Immature natural killer cell (primary cell): ENCODE measurements around the gene CFAP97D1. TPM values are rescaled to one million over a fixed set of nuclear protein-coding genes. Genes with fewer than 3 reads are reported as not detected.
A peak's percentile ranks its signal among the peaks of the same experiment; 100 is the strongest.

Source experiments
- DNase-seq, 3 donors: peaks; one replicate each; pipeline ENCODE4 v3.0.0; 2022; ENCODE audit warnings: mixed read lengths in 1 of 3
- H3K27ac Mint-ChIP-seq, 6 donors: one replicate each; pipeline ENCODE4 v1.8.0; 2020; ENCODE audit warnings: mixed read lengths in 6 of 6, mild to moderate bottlenecking in 5 of 6, inconsistent platforms in 4 of 6, moderate library complexity in 3 of 6
- H3K27me3 Mint-ChIP-seq, 3 donors: one replicate each; pipeline ENCODE4 v1.8.0; 2020 to 2021; ENCODE audit warnings: low read depth in 3 of 3, mild to moderate bottlenecking in 3 of 3, mixed read lengths in 3 of 3, moderate library complexity in 3 of 3, inconsistent platforms in 1 of 3
- H3K36me3 Mint-ChIP-seq, 3 donors: one replicate each; pipeline ENCODE4 v1.8.0; 2020; ENCODE audit warnings: mixed read lengths in 3 of 3, inconsistent platforms in 2 of 3, mild to moderate bottlenecking in 2 of 3
- H3K4me1 Mint-ChIP-seq, 2 donors: one replicate each; pipeline ENCODE4 v1.8.0; 2020; ENCODE audit warnings: inconsistent platforms in 2 of 2, mild to moderate bottlenecking in 2 of 2, mixed read lengths in 2 of 2, moderate library complexity in 1 of 2
- H3K4me3 Mint-ChIP-seq, 5 donors: one replicate each; pipeline ENCODE4 v1.8.0; 2020; ENCODE audit warnings: mild to moderate bottlenecking in 5 of 5, mixed read lengths in 5 of 5, inconsistent platforms in 3 of 5, moderate library complexity in 3 of 5
- H3K9me3 Mint-ChIP-seq, 6 donors: one replicate each; pipeline ENCODE4 v1.8.0; 2020; ENCODE audit warnings: mild to moderate bottlenecking in 6 of 6, mixed read lengths in 6 of 6, inconsistent platforms in 4 of 6, moderate library complexity in 3 of 6
- polyA plus RNA-seq, 3 donors: library from polyadenylated mRNA; unstranded; fragments of 300-500 nt; fragmentation: Illumina TruSeq; gene quantifications; one replicate each; pipeline ENCODE4 v1.2.3, GENCODE V29; 2021

Gene CFAP97D1
- polyA plus RNA-seq = not detected

DNA sequence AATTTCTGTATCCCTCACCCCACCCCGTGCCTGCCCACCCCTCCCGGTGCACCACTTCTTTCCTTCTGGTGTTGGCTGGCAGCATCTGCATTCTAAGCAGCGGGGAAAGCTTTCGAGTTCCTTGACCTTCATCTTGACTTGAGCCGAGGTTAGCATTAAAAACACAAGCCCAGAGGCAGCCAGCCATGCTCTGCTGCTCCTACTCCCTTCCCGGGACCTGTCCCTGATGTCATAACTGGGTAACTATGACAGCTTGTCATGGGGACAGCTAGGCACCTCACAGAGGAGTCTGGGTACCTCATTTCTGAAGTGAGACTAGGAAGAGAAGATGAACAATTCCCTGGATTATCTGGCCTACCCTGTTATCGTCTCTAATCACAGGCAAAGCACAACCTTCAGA lies at the start of gene CFAP97D1:
CFAP97D1 (plus strand) TSS at position 301 of the 400 bp plus-strand sequence; CDS start at position 329, 28 bp downstream.
- Mint-ChIP-seq H3K27ac (peak within 1 kb of the TSS in 2 of 6 donors; percentile 39 to 40), H3K27me3 (peaks cover 4 to 15% (median 13%) of the 10 kb centered on the region in 3 donors), H3K4me3 (peak within 1 kb of the TSS; percentile 69 to 80 (median 74)), H3K9me3 (no peaks in the 10 kb centered on the region), H3K4me1 (peaks cover 7 to 15% of the 10 kb centered on the region in 2 donors), H3K36me3 (no peaks in the 10 kb centered on the region)
- no peak for DNase-seq

DNA sequence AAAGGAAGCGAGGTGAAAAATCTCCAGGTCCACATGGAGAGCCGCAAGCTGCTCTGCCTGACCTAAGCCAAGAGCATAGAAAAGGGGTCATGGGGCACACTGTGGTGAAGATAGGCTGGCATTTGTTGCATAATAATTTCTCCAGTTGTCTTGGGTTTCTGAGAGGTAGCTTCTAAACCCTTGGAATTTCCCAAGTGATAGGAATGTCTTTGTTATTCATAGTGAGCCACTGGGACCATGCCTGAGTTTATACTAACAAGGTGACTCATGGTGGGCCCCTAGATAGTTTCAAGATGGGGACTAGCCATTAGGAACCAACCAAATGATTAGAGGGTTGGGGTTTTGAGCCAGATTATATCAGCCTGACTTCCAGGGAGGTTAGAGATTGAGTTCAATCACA lies 47.3 kb upstream of the CFAP97D1 start:
- Mint-ChIP-seq H3K27ac (no peak overlapping the region), H3K36me3 (no peaks in the 10 kb centered on the region), H3K4me1 (no peaks in the 10 kb centered on the region), H3K4me3 (no peak overlapping the region), H3K9me3 (peaks cover 0 to 2% (median 0%) of the 10 kb centered on the region in 6 donors), H3K27me3 (peaks cover 0 to 10% (median 7%) of the 10 kb centered on the region in 3 donors)
- no peak for DNase-seq

DNA sequence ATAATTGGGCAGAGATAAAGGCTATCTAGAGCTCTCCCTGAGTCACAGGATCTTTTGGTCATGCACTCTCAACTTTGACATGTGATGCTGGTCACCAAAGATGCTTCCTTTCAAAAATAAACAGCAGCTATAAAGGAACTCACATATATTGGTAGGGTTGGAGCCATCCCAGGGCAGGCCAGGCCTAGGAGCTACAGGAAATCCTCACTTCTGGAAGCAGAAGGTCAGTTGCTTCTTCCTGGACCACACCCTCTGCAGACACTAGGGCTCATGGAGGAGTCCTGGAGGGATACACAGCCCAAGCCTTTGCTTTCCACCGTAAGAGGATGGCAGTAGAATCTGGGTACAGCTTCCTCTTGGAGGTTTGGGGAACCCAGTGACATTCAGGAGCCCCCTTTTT lies 46.3 kb upstream of the CFAP97D1 start:
- H3K4me1 Mint-ChIP-seq = no peaks in the 10 kb centered on the region
- H3K4me3 Mint-ChIP-seq = no peak overlapping the region
- peaks cover 0 to 2% (median 0%) of the 10 kb centered on the region in 6 donors for H3K9me3 Mint-ChIP-seq
- no peak overlapping the region for H3K27ac Mint-ChIP-seq
- peaks cover 4 to 10% (median 7%) of the 10 kb centered on the region in 3 donors for H3K27me3 Mint-ChIP-seq
- H3K36me3 Mint-ChIP-seq = no peaks in the 10 kb centered on the region
- no peak for DNase-seq

DNA sequence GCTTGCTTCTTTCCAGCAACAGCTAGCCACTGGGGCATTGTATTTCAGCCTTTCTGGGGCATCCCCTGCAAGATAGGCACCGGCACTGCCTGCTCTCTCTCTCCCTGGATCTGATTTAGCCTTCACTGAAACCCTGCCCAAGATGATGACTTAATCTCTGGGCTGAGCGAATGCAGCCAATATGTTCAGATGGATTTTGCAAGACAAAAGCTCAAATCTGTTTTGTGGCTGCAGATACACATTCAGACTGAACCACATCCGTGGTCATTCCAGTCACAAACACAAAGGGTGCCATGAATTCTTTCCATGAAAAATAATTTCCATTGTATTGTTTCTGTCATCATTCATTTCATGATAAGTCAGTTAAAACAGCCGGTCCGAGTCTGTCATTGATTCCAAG lies 45.9 kb upstream of the CFAP97D1 start:
- H3K9me3 Mint-ChIP-seq = peaks cover 0 to 2% (median 0%) of the 10 kb centered on the region in 6 donors
- no peak overlapping the region for H3K27ac Mint-ChIP-seq
- no peak overlapping the region for H3K4me3 Mint-ChIP-seq
- H3K36me3 Mint-ChIP-seq = no peaks in the 10 kb centered on the region
- DNase-seq = no peak
- H3K27me3 Mint-ChIP-seq = peaks cover 4 to 10% (median 9%) of the 10 kb centered on the region in 3 donors
- no peaks in the 10 kb centered on the region for H3K4me1 Mint-ChIP-seq

DNA sequence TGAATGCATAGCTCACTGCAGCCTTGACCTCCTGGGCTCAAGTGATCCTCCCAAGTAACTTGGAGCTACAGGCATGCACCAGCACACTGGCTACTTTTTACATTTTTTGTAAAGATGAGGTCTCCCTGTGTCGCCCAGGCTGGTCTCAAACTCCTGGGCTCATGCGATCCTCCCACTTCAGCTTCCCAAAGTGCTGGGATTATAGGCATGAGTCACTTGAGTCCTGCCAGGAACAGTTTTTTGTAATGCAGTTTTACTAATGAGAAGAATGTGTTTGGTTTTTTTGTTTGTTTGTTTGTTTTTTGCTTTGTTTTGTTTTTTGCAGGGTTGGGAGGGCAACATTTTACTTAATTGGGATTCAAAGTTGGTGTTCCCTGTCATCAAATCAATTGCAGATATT lies 43.8 kb upstream of the CFAP97D1 start:
- H3K4me3 Mint-ChIP-seq = no peak overlapping the region
- no peak for DNase-seq
- H3K36me3 Mint-ChIP-seq = no peaks in the 10 kb centered on the region
- H3K27ac Mint-ChIP-seq = no peak overlapping the region
- peaks cover 4 to 8% (median 5%) of the 10 kb centered on the region in 3 donors for H3K27me3 Mint-ChIP-seq
- H3K9me3 Mint-ChIP-seq = peaks cover 0 to 2% (median 0%) of the 10 kb centered on the region in 6 donors
- no peaks in the 10 kb centered on the region for H3K4me1 Mint-ChIP-seq

DNA sequence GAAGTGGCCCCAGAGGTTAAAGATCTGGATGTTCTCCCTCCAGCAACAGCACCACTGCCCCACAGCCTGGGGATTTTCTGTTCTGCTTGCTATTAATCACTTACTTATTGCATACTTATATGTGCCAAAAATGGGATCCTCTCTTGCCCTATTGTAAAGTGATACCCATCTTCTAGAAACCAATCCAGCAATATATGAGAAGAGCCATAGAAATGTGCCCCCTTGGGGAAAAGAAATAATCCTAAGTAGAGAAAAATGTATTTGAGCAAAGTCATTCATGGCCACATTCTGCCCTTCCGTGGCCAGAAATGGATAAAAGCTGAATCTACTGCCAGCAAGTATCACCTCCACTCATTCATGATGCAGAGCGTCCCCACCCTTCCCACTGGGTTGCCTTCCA lies 42.5 kb upstream of the CFAP97D1 start:
- no peaks in the 10 kb centered on the region for H3K4me1 Mint-ChIP-seq
- no peak overlapping the region for H3K27ac Mint-ChIP-seq
- H3K4me3 Mint-ChIP-seq = no peak overlapping the region
- no peak for DNase-seq
- peaks cover 3 to 8% (median 4%) of the 10 kb centered on the region in 3 donors for H3K27me3 Mint-ChIP-seq
- H3K36me3 Mint-ChIP-seq = no peaks in the 10 kb centered on the region
- H3K9me3 Mint-ChIP-seq = peaks cover 0 to under 1% (median 0%) of the 10 kb centered on the region in 6 donors

DNA sequence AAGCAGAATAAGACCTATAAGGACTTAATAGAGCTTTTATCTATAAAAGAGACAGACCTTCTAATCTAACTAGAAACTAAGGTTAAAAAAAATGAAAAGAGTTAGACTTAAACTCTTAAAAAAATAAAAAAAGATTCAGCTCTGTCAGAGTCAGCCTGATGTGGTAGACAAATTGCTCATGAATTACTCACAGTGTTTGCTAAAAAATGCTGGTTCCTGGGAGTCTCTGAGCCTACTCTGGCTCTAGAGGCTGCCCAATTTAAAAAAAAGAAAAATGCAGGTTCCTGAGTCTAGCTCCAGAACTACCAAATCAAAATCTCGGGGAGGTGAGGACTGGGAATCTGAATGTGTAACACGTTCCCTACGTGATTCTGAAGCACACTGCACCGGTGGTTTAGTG lies 39.7 kb upstream of the CFAP97D1 start:
- Mint-ChIP-seq H3K4me1 (no peaks in the 10 kb centered on the region), H3K36me3 (no peaks in the 10 kb centered on the region), H3K27ac (no peak overlapping the region), H3K9me3 (no peaks in the 10 kb centered on the region), H3K4me3 (no peak overlapping the region), H3K27me3 (peaks cover 7 to 14% (median 13%) of the 10 kb centered on the region in 3 donors)
- DNase-seq = no peak

DNA sequence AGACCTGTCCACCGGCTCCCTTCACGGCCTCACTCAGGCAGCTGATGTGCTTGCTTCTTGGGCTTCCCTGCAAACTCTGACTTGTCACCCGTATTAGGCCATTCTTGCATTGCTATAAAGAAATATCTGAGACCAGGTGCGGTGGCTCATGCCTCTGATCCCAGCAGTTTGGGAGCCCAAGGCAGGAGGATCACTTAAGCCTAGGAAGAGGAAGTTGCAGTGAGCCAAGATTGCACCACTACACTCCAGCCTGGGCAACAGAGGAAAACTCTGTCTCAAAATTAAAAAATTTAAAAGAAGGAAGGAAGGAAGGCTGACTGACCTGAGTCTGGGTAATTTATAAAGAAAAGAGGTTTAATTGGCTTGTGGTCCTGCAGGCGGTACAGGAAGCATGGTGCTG lies 38.6 kb upstream of the CFAP97D1 start:
- no peak overlapping the region for H3K27ac Mint-ChIP-seq
- no peaks in the 10 kb centered on the region for H3K9me3 Mint-ChIP-seq
- no peak for DNase-seq
- no peaks in the 10 kb centered on the region for H3K4me1 Mint-ChIP-seq
- H3K36me3 Mint-ChIP-seq = no peaks in the 10 kb centered on the region
- H3K4me3 Mint-ChIP-seq = no peak overlapping the region
- H3K27me3 Mint-ChIP-seq = peaks cover 11 to 16% (median 13%) of the 10 kb centered on the region in 3 donors

DNA sequence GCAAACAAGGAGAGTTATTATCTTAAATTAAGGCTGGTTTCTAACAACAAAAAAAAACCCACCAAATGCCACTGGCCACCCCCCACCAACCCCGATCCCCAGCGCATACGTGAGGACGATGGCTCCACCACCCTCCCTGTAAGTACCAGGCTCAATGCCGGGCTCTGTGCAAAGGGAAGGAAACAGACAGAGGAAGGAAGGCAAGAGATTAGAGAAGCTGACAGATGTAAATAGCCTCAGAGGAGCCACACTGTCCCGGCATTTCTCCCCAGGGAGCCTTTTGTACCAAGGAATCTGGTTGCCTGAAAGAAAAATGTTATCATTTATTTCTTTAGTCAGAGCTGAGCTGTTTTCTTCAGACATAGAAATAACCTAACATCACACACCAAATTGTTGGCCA lies 34.7 kb upstream of the CFAP97D1 start:
- H3K9me3 Mint-ChIP-seq = no peaks in the 10 kb centered on the region

DNA sequence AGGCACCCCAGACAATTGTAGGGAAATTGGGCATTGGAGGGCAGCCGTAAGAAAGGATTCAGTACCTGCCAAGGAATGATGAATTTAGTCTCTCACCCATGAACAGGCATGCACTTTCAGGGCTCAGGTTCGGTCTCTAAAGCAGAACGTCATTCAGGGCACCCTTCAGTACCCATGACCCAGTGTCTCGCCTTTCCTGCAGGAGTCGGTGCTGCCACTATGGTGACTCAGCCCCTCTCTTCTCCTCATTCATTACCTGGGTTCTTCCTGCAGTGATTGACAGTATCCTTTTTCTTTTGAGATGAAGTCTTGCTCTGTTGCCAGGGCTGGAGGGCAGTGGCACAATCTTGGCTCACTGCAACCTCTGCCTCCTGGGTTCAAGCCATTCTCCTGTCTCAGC lies 30.1 kb upstream of the CFAP97D1 start:
- Mint-ChIP-seq H3K4me1 (peaks cover 25 to 27% of the 10 kb centered on the region in 2 donors), H3K4me3 (no peak overlapping the region), H3K36me3 (peaks cover 0 to 4% (median 0%) of the 10 kb centered on the region in 3 donors), H3K9me3 (no peaks in the 10 kb centered on the region), H3K27ac (no peak overlapping the region), H3K27me3 (peaks cover 16 to 24% (median 21%) of the 10 kb centered on the region in 3 donors)
- no peak for DNase-seq

More for the DNA sequence above, 34.7 kb upstream of the CFAP97D1 start:
- no peak for DNase-seq
- Mint-ChIP-seq H3K36me3 (no peaks in the 10 kb centered on the region), H3K4me1 (peaks cover 0 to 2% of the 10 kb centered on the region in 2 donors), H3K4me3 (no peak overlapping the region), H3K27me3 (peaks cover 9 to 20% (median 10%) of the 10 kb centered on the region in 3 donors), H3K27ac (no peak overlapping the region)

DNA sequence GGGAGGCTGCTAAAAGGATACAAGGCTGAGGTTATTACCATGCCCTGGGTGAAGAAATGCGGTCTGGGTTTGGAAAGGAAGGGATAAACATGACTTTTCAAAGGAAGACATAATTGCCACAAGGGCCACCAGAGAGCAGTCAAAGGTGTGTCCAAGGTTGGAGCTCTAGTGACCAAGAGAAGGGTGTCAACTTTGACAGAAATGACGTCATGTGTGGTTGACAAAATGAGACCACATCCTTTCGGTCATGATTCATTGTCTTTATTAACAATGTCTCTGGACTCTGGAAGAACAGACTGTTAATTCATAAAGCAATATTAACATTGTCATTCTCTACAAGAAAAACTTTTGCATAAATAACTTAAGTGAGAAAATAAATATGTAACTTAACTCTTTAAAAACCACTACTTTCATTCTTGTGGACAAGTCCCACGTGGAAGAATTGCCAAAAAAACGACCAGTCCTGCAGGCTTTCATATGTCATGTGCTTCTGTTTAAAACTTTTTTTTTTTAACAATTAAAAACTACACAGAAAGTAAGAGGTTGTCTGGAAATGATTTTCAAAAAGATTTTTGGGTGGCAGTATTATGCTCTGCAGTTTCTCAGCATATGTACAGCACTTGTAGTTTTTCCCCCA lies 26.6 kb upstream of the CFAP97D1 start:
- Mint-ChIP-seq H3K27ac (peak overlapping the region; percentile 18 to 77 (median 68)), H3K4me3 (peak overlapping the region; percentile 31 to 69 (median 62)), H3K9me3 (no peaks in the 10 kb centered on the region), H3K27me3 (peaks cover 26 to 37% (median 28%) of the 10 kb centered on the region in 3 donors), H3K4me1 (peaks cover 36 to 37% of the 10 kb centered on the region in 2 donors), H3K36me3 (peaks cover 0 to 4% (median 0%) of the 10 kb centered on the region in 3 donors)
- DNase-seq = peak; percentile 79 to 82 (median 82)

DNA sequence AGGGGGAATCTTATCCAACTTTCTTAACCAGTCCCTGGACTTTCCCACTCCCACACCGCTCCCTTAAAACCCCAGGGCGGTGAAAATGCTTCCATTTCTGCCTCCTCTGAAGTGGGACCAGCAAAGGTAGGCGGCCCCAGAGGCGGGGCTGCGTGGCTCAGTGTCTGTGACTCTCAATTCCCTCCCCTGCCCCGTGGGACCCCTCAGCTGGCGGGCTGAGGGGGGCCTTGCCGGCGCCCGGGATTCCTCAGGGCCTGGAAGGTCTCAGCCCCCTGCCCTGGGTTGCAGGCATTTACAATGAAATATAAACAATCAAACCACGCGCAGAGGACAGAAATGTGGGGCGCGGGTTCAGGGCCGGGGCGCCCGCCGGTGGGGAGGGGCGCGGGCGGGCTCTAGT lies 25.3 kb upstream of the CFAP97D1 start:
- peak overlapping the region in 2 of 5 donors; percentile 51 to 67 for H3K4me3 Mint-ChIP-seq
- peaks cover 0 to 4% (median 0%) of the 10 kb centered on the region in 3 donors for H3K36me3 Mint-ChIP-seq
- H3K4me1 Mint-ChIP-seq = peaks cover 35 to 36% of the 10 kb centered on the region in 2 donors
- H3K27ac Mint-ChIP-seq = peak overlapping the region in 2 of 6 donors; percentile 69 to 77
- no peak for DNase-seq
- H3K27me3 Mint-ChIP-seq = peaks cover 24 to 39% (median 25%) of the 10 kb centered on the region in 3 donors
- H3K9me3 Mint-ChIP-seq = no peaks in the 10 kb centered on the region

DNA sequence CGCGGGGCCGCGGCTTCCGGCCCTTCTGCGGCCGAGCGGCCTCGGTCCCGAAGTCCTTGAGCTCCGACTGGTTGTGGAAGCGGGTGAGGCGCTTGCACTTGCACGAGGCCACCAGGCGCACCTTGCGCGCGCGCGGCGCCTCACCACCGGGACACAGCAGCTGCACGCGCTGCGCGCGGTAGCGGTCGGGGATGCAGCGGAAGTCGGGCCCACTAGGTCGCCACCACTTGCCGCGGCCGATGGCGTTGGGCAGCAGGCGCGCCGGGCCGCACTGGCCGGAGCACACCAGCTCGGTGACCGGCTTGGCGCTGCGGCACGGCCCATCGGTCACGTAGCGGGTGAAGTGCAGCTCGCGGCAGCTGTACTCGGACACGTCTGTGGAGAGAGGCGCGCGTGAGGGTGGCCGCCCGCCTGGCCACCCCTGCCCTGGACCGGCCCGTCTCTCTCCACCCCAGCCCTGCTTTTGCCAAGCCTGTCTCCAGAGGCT lies 24.8 kb upstream of the CFAP97D1 start:
- peaks cover 23 to 42% (median 26%) of the 10 kb centered on the region in 3 donors for H3K27me3 Mint-ChIP-seq
- DNase-seq = peak; percentile 50 to 59 (median 56)
- H3K9me3 Mint-ChIP-seq = no peaks in the 10 kb centered on the region
- H3K4me3 Mint-ChIP-seq = peak overlapping the region; percentile 36 to 77 (median 58)
- H3K36me3 Mint-ChIP-seq = peaks cover 0 to 4% (median 0%) of the 10 kb centered on the region in 3 donors
- H3K4me1 Mint-ChIP-seq = peaks cover 35 to 36% of the 10 kb centered on the region in 2 donors
- peak overlapping the region in 1 of 6 donors; percentile 49 for H3K27ac Mint-ChIP-seq

DNA sequence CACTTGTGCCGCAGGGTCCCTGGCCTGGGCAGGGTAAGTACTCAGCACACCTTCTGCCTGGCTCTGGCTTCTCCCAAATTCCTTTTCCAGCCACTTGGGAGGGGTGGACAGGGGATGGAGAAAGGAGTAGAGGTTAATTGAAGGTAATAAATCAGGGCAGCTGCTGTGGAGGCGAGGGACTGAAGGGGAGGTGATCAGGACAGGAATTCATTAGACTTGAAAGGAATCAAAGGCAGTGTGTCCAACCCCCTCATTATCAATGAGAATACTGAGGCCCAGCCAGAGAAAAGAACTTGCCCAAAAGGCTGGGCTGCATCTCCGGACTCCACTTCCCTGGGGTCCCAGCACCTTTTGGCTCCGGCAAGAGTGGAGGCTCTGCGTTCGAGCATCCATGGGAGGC lies 24.0 kb upstream of the CFAP97D1 start:
- H3K4me3 Mint-ChIP-seq = peak overlapping the region in 4 of 5 donors; percentile 25 to 77 (median 47)
- H3K4me1 Mint-ChIP-seq = peaks cover 35 to 36% of the 10 kb centered on the region in 2 donors
- H3K36me3 Mint-ChIP-seq = peaks cover 0 to 4% (median 0%) of the 10 kb centered on the region in 3 donors
- H3K27ac Mint-ChIP-seq = peak overlapping the region in 2 of 6 donors; percentile 40 to 49
- no peak for DNase-seq
- H3K27me3 Mint-ChIP-seq = peaks cover 22 to 38% (median 26%) of the 10 kb centered on the region in 3 donors
- no peaks in the 10 kb centered on the region for H3K9me3 Mint-ChIP-seq
